GM12875 (cell line): ENCODE data around the gene HELZ2.
"Not testable (repeated sequence)": the region's sequence is repeated elsewhere in the genome, so short reads cannot be mapped to it uniquely, and the experiment has no call there.

Experiments
- H3K4me3 ChIP-seq: one replicate; pipeline ENCODE4 v1.5.1; 2011; ENCODE audit warnings: low read depth, low read length, control low read depth
- TF ChIP-seq, protein P1 (sequence below): IDR thresholded peaks from 2 replicates; pipeline ENCODE4 v1.5.1; 2011; ENCODE audit warnings: low read depth, mild to moderate bottlenecking, control low read depth, inconsistent platforms, low read length, moderate library complexity, borderline replicate concordance; ENCODE audit not compliant: insufficient read depth

HELZ2 gene

GRCh38 chr20:63606686-63607085, 32.6 kb upstream of the HELZ2 start:
- no peak overlapping the region for H3K4me3 ChIP-seq
- TF ChIP-seq, protein P1, sequence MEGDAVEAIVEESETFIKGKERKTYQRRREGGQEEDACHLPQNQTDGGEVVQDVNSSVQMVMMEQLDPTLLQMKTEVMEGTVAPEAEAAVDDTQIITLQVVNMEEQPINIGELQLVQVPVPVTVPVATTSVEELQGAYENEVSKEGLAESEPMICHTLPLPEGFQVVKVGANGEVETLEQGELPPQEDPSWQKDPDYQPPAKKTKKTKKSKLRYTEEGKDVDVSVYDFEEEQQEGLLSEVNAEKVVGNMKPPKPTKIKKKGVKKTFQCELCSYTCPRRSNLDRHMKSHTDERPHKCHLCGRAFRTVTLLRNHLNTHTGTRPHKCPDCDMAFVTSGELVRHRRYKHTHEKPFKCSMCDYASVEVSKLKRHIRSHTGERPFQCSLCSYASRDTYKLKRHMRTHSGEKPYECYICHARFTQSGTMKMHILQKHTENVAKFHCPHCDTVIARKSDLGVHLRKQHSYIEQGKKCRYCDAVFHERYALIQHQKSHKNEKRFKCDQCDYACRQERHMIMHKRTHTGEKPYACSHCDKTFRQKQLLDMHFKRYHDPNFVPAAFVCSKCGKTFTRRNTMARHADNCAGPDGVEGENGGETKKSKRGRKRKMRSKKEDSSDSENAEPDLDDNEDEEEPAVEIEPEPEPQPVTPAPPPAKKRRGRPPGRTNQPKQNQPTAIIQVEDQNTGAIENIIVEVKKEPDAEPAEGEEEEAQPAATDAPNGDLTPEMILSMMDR: no peak

DNA sequence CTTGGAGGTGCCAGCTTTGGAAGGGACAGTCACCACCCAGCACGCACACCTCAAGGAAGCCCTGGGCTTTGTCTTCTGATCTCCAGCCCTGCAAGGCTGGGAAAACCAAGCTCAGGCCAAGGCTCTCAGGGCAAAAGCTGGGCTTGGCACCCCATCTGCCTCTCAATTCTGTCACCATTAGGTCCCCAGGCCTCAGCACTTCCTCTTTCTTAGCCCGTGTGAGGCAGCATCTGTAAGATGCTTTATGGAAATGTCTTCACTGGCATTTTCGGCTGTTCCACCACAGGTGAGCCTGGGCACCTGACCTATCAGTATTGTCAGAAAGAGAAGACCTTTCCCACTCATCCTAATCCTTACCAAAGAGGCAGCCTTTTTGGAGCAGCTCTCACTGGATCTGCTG, 28.3 kb upstream of the HELZ2 start:
- TF ChIP-seq, protein P1: no peak

GRCh38 chr20:63601679-63602078, 27.6 kb upstream of the HELZ2 start:
- H3K4me3 ChIP-seq: not testable (repeated sequence)

More for the DNA sequence above, 28.3 kb upstream of the HELZ2 start:
- no peak overlapping the region for H3K4me3 ChIP-seq

DNA sequence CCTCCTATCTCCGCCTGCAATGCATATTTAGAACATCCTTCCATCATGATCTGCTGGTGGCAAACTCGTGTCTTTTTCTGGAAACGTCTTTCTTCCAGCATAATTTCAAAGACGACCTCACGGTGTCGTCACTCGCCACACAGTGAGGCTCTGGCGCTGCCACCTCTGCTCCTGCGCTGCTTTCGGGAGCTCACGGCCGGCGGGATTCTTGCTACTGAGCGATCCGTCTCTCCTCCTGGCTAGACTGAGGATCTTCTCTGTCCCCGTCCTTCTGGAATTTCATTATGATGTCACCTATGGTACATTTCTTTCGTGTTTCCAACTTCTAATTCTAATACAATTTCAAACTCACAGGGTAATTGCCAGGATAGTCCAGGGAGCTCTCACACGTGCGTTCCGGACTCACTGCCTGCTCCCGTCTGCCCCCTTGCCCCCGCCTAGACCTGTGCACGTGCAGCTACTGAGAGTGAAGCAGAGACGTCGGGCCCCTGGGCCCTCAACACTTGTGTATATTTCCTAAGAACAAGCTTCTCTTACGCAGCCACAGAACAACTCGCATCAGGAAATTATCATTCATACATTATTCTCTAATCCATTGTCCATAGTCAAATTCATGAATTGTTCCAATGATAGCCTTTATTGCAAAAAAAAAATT, 25.5 kb upstream of the HELZ2 start:
- TF ChIP-seq, protein P1: no peak
- no peak overlapping the region for H3K4me3 ChIP-seq

- no peak overlapping the region for H3K4me3 ChIP-seq
- TF ChIP-seq, protein P1: no peak
Measured at GRCh38 chr20:63598479-63599395, 24.7 kb upstream of the HELZ2 start.

DNA sequence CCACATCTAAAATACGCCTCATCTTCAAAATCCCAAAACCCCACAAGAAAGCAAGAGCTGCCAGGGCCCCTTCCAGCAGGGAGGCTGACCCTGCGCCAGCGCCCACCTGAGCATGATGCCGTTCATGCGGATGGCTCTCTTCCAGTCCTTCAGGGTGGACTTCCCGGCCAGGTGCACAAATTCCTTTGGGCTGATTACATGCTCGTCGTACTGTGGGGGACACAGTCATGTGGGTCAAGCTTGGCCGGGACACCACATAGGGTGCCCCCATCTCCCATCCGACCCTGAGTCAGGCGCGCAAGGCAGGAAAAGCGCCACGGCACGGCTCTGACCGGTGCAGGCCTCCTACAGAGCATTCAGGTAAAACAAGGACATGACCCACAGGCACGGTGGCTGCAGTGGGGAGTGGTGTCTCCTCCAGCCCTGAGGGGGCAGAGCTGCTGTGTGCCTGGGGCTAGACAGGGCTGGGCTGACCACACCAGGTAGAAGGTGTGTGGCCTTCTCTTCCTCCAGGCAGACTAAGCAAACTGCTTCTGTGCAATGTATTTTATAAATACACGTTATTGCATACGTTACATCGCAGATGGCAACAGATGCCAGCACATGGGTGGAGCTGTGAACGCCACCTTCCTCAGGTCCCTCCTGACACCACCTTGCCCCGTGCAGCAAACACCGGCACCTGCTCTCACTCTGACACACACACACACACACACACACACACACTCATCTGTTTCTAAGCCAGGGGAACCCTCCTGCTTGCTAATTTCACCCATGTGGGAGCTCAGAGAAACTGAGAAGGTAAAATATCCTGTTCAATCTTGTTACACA, 23.8 kb upstream of the HELZ2 start:
- TF ChIP-seq, protein P1: no peak

DNA sequence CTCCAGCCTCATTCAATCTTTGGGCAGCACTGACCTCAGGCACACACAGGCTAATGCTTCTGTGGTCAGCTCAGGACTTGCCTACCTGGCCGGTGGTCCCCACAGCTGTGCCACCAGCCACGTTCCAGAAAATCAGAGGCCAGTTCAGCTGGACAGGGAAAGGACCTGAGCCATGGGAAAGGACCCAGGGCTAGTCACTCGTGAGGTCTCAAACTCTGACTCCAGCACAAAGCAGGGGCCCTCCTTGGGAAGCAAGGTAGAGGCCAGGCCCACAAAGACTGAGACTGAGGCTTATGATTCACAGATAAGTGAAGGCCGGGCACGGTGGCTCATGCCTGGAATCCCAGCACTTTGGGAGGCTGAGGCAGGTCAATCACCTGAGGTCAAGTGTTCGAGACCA, 22.4 kb upstream of the HELZ2 start:
- TF ChIP-seq, protein P1: no peak
- no peak overlapping the region for H3K4me3 ChIP-seq

More for the DNA sequence above, 23.8 kb upstream of the HELZ2 start:
- no peak overlapping the region for H3K4me3 ChIP-seq
